ENCODE data around the gene RMDN2. TPM values are rescaled to one million over a fixed set of nuclear protein-coding genes. Genes with fewer than 3 reads are reported as not detected.

Gene RMDN2
- total RNA-seq, 4 donors from 2014 or later: 12.5 to 19.2 (median 14.3) TPM

- intact Hi-C loops (cut with DNase I; ENCODE audit: low total_unique reads): no loop called here
- Histone ChIP-seq H3K27me3 (no peaks in the 10 kb centered on the region), H3K36me3 (no peaks in the 10 kb centered on the region), H3K9me3 (no peaks in the 10 kb centered on the region), H3K4me3 (no peak overlapping the region), H3K4me1 (no peaks in the 10 kb centered on the region), H3K27ac (no peak overlapping the region)
- no peak for DNase-seq
- TF ChIP-seq, protein P1, sequence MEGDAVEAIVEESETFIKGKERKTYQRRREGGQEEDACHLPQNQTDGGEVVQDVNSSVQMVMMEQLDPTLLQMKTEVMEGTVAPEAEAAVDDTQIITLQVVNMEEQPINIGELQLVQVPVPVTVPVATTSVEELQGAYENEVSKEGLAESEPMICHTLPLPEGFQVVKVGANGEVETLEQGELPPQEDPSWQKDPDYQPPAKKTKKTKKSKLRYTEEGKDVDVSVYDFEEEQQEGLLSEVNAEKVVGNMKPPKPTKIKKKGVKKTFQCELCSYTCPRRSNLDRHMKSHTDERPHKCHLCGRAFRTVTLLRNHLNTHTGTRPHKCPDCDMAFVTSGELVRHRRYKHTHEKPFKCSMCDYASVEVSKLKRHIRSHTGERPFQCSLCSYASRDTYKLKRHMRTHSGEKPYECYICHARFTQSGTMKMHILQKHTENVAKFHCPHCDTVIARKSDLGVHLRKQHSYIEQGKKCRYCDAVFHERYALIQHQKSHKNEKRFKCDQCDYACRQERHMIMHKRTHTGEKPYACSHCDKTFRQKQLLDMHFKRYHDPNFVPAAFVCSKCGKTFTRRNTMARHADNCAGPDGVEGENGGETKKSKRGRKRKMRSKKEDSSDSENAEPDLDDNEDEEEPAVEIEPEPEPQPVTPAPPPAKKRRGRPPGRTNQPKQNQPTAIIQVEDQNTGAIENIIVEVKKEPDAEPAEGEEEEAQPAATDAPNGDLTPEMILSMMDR (IDR thresholded peaks at IDR 0.05): no peak
- no peak for TF ChIP-seq POLR2A (IDR thresholded peaks at IDR 0.05)
These were observed 135.3 kb downstream of the RMDN2 start for GRCh38 chr2:38060236-38061018.

DNA sequence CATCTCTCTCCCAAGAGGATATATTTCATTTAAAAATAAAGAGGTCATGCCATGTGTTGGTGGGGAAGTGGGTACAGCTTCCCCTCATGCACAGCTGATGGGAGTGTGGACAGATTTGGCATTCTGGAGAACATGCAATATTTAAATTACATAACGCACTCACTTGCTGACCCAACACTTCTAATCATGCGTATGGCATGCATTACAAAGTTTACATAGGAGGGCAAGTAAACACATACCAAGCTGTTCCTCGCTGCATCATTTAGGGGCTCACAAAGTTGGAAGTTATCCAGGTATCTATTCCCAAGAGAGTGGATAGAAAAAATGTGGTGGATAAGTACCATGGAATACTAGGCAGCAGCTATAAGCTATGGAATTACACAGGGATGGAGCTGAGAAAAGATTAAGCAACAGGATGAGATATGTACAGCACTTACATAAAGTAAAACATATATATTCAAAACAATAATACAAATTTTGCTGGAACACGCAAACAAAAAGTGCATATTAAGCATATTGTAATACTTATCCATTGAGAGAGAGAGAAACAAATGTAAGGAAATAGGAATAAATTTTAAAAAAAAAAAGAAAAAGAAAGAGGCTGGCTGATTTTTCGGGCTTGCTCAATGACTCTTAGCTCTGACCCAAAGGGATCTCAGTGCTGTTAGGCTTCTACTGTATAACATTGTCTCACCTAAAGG lies 139.9 kb downstream of the RMDN2 start:
- Histone ChIP-seq H3K36me3 (no peaks in the 10 kb centered on the region), H3K4me1 (no peaks in the 10 kb centered on the region)
- no peak for DNase-seq

GRCh38 chr2:38065502-38066135 lies 140.5 kb downstream of the RMDN2 start:
- Histone ChIP-seq H3K36me3 (no peaks in the 10 kb centered on the region), H3K4me3 (no peak overlapping the region), H3K4me1 (no peaks in the 10 kb centered on the region), H3K9me3 (no peaks in the 10 kb centered on the region), H3K27me3 (no peaks in the 10 kb centered on the region), H3K27ac (peak overlapping the region; percentile 93 to 97)
- DNase-seq: no peak
- TF ChIP-seq, protein P1 (IDR thresholded peaks at IDR 0.05): no peak
- TF ChIP-seq POLR2A (IDR thresholded peaks at IDR 0.05): no peak
- intact Hi-C loops (cut with DNase I; ENCODE audit: low total_unique reads): no loop called here

More for the DNA sequence above, 139.9 kb downstream of the RMDN2 start:
- Histone ChIP-seq H3K27ac (peak overlapping the region; percentile 93 to 97), H3K9me3 (no peaks in the 10 kb centered on the region), H3K4me3 (no peak overlapping the region), H3K27me3 (no peaks in the 10 kb centered on the region)
- no peak for TF ChIP-seq POLR2A (IDR thresholded peaks at IDR 0.05)
- TF ChIP-seq, protein P1 (IDR thresholded peaks at IDR 0.05): no peak
- intact Hi-C loops (cut with DNase I; ENCODE audit: low total_unique reads): no loop called here

DNA sequence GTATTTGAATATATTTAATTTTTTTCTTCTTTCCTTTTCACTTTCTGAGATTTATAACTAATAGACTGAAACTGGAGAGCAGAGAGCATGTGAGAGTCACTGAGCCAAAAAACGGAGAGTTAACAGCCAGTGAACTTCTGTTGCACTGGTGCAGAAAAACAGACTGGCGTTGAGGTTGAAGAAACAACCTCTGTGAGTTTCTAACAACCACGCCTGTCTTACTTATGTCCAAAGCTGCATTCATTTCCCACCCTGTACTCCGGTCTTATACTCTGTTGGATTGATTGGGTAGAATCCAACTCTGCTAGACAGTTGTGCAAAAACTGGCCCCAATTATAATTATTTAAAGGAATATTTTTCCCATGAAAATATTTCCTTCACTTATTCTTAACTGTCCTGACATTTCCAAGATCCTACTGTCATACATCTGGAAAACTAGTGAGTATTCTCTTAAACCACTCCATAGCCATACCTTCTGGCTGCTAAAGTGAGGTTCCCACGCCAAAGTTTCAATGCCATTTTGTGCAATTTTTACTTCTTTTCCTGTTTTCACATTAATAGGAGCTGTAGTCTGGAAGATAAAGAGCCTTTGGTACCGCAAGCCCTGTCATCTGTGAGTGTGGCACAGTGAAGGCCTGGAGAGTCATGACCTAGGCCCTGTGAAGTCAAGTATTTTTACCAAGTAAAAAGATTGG lies 141.5 kb downstream of the RMDN2 start:
- intact Hi-C loops (cut with DNase I; ENCODE audit: low total_unique reads): no loop called here
- Histone ChIP-seq H3K4me1 (no peaks in the 10 kb centered on the region), H3K9me3 (no peaks in the 10 kb centered on the region), H3K4me3 (no peak overlapping the region), H3K36me3 (no peaks in the 10 kb centered on the region), H3K27me3 (no peaks in the 10 kb centered on the region), H3K27ac (peak overlapping the region; percentile 93 to 97)
- DNase-seq: no peak
- TF ChIP-seq, protein P1 (IDR thresholded peaks at IDR 0.05): no peak
- no peak for TF ChIP-seq POLR2A (IDR thresholded peaks at IDR 0.05)

Other genes with a start within 250 kb of the RMDN2 start
- gene CYP1B1, start 150.9 kb downstream of the RMDN2 start, total RNA-seq: 100 to 1,000 TPM in 1 of 4 donors, 10 to 100 TPM in 3; 42.8 to 118 (median 54.5) TPM

All from uterus (tissue), 4 donors.